Urinary bladder (tissue), 2 donors: Measurements from ENCODE around the gene SSBP2. TPM values are rescaled to one million over a fixed set of nuclear protein-coding genes. Genes with fewer than 3 reads are reported as not detected.

Experiments used
- polyA plus RNA-seq: library from polyadenylated mRNA; stranded (reverse); fragments of 200-250 nt; gene quantifications from one replicate; pipeline ENCODE4 v1.2.3, GENCODE V29; 2013
- total RNA-seq: library from RNA; depleted of rRNA; stranded (reverse); fragments of >200 nt; gene quantifications from one replicate; pipeline ENCODE4 v1.2.3, GENCODE V29; 2014
- donor health status: healthy.

SSBP2 gene
- total and polyA plus RNA-seq, 2 donors: 58.6 to 94.8 TPM

Other genes starting within 250 kb of the SSBP2 start
- 14.5 TPM for gene ATG10, start 220.9 kb upstream of the SSBP2 start, total RNA-seq
- 6.1 TPM for gene ATG10, start 220.9 kb upstream of the SSBP2 start, polyA plus RNA-seq